ENCODE data around the gene BCOR.

DNA sequence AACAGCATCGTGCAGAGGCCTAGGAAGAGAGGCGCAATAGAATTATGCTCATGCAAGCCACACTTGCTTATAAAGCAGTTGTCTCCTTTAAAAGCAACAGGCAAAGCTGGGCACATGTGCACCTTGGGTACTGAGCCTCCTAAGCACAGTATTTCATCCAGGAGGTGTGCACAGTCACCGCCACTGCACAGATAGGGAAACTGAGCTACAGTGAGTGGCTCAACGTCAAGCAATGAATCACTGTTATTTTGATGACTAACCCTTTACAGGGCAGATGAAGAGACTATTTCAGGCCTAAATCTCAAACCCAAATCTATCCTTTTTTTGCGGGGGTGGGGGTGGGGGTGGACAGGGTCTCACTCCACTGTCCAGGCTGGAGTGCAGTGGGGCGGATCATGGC is 42.3 kb downstream of the BCOR start:
- TF ChIP-seq, protein P1, sequence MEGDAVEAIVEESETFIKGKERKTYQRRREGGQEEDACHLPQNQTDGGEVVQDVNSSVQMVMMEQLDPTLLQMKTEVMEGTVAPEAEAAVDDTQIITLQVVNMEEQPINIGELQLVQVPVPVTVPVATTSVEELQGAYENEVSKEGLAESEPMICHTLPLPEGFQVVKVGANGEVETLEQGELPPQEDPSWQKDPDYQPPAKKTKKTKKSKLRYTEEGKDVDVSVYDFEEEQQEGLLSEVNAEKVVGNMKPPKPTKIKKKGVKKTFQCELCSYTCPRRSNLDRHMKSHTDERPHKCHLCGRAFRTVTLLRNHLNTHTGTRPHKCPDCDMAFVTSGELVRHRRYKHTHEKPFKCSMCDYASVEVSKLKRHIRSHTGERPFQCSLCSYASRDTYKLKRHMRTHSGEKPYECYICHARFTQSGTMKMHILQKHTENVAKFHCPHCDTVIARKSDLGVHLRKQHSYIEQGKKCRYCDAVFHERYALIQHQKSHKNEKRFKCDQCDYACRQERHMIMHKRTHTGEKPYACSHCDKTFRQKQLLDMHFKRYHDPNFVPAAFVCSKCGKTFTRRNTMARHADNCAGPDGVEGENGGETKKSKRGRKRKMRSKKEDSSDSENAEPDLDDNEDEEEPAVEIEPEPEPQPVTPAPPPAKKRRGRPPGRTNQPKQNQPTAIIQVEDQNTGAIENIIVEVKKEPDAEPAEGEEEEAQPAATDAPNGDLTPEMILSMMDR (IDR thresholded peaks at IDR 0.05), result no peak
- TF ChIP-seq POLR2A (IDR thresholded peaks at IDR 0.05), result no peak

All from heart left ventricle (tissue), 13 donors.